Fibroblast of gingiva (primary cell): ENCODE measurements around the gene UGT1A8.
"Not testable (repeated sequence)": the region's sequence is repeated elsewhere in the genome, so short reads cannot be mapped to it uniquely, and the experiment has no call there.

Experiments used
- DNase-seq: peaks from one replicate; pipeline ENCODE4 v3.0.0-alpha.2; 2011; ENCODE audit warnings: low read depth

Gene UGT1A8

DNA sequence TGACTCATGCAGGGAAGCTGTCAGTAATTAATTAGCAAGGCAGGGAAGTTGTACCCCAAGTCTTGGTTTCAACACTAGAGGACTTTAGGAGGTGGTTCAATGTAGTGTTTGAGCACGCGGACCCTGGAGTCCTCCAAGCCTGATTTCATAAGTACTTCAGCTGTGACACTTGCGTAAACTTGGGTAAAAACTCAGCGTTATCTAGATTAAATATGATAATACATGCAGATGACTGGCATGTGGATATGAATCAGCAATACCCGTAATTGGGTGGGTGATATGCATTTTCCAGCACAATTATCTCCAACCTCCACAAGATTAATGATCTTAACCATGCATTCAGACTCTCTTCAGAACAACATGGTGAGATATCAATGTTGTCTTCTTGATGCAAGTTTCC lies 69.5 kb downstream of the UGT1A8 start:
- no peak for DNase-seq

DNA sequence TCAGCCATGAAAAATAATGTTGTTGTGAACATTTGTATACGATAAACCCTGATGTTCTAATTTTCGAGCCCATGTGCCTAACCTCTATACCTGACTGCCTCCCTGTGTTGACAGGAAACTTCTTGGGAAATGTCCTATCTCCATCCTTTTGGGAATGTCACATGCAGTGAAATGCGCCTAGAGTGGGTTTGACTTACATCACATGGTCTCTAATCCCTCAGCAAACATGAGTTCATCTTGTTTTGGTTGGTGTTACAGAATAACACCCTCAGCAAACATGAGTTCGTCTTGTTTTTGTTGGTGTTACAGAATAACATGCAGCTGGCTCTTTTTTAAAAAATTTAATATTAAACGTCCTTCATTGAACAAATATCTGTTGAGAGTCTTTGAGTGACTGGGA lies 70.9 kb downstream of the UGT1A8 start:
- no peak for DNase-seq

DNA sequence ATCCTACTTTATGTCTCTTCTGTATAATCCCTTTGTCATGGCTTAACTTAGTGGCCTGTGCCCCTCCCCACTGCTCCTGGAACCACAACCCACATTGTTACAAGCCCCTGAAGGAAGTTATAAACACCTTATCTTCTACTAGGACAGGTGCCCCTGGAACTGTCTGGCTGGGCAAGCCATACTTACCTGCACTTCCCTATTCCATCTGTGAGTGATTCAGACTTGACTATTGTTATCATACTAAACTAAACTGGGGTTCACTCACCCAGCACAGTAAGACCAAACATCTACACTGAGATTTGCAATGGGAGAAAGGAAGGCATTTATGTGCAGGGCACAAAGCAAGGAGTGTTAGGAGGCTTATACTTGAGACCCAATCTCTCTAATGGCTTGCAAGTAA lies 71.6 kb downstream of the UGT1A8 start:
- DNase-seq, result no peak

DNA sequence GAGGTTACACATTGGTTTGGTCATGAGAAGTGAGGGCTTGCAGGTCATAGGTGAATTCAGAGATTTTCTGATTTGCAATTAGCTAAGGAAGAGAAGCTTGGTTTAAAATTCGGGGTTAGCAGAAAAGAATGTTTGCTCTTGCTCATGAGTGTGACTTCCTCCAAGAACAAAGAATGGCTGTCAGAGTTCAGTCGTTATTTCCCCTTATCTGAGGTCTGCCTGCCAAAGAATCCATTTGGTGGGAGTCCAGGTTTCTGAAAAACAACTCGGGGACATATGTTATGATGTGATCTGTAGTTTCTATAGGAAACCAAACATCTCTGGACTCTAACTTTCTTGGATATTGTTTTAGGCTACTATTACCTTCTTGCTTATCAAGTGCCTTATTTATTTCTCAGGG lies 72.1 kb downstream of the UGT1A8 start:
- no peak for DNase-seq

DNA sequence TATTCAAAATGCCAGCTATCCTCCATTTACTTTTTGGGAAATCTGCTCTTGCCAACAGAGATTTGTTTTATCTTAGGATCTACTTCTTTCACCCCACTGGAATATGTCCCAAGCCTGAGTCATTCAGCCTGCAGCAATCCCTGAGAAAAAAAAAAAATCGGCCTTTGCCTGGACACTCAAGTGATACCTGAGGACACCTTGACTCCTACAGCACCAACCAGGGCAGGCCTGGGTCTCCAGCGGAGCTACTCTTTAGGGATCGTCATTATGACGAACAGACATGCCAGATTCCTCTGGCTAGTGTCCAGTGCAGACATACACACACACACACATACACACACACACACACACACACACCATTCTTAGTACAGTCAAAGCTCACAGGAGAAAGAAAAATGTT lies 73.0 kb downstream of the UGT1A8 start:
- DNase-seq, result no peak

DNA sequence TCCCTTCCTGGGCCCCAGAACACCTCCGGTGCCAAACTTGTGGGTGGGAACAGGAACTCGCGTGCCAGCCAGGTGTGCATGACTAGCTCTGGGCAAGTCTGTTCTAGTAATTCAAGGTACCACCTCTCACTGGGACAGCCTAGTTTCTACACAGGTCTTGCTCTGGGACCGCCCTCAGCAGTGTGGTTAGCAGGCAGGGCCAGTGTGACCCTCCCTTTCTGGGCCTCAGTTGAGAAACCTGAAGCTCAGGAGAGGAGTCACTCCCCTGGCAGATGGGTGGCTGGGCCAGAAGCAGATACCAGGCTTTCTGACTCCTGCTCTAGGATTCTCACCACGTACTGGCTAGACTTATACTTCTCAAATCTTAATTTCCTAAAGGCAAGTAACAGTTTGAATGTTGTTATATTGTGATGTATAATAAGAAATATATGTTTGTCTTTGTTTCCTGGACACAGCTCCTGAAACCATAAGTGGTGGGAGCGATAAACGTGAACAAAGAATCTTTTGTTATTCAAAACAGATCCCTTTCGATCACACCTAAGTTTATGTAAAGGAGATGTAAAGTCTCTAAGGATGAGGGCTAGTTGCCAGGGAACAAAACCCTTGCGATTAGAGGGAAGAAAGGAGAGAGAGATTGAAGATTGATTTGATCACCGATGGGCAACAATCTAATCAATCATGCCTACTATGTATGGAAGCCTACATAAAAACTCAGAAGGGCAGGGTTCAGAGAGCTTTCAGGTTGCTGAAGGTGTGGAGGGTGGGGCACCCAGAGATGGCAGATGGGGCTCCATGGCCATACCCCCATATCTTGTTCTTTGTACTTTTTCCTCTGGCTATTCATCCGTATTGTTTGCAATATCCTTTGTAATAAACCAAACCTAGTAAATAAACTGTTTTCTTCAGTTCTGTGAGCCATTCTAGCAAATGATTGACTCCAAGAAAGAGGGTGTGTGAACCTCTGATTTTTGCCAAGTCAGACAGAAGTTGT lies 74.3 kb downstream of the UGT1A8 start:
- DNase-seq, result no peak

DNA sequence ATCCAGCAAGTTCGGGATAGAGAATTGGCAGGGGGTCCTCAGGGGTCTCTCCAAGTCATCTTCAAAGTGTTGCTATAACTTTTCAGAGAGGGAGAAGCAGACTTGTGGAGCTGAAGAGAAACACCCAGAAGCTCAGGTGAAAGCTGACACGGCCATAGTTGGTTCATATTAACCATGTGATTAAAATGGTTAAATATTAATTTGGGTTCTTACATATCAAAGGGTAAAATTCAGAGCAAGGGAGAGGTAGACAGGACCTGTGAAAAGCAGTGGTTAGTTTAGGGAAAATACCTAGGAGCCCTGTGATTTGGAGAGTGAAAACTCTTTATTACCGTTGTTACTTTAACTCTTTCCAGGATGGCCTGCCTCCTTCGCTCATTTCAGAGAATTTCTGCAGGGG lies 75.2 kb downstream of the UGT1A8 start, which contains the start of gene UGT1A6:
UGT1A6 (plus strand) TSS at position 243 of the 400 bp plus-strand sequence; CDS start at position 358, 115 bp downstream.
- DNase-seq, result no peak

DNA sequence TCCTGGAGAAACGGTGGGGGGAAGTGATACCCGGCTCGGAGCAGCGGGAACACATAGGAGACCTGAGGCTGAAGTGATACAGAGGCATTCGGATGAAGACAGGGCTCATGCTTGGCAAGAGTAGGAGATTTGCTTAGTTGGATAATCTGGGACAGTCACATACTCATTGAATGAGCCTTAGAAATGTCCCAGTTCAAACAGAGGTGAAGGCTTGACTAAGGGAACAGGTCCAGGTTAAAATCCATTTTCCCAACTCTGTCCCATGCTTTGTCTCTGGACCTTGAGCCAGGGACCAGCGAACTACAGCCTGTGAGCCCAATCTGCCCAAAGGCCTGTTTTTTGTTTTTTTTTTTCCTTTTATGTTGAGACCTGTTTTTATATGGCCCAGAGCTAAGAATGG lies 76.5 kb downstream of the UGT1A8 start:
- no peak for DNase-seq

DNA sequence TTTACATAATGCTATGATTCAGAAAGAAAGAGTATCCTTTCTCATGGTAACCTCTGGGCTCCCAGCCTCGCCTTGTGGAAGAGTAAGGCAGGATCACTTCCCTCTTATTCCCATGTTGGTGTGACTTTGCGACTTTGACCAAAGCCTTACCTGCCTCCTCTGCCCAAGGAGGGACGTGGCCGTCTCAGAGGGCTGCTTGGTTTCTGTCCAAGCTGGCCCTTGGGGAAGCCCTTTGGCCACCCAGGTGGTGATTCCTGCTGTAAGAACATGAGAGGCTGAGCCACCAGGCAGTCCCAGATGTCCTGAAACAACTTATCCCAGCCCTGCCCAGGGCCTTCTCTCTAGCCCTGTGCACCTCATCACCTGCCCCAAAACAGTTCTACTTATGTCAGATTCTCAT lies 81.3 kb downstream of the UGT1A8 start:
- DNase-seq, result no peak

DNA sequence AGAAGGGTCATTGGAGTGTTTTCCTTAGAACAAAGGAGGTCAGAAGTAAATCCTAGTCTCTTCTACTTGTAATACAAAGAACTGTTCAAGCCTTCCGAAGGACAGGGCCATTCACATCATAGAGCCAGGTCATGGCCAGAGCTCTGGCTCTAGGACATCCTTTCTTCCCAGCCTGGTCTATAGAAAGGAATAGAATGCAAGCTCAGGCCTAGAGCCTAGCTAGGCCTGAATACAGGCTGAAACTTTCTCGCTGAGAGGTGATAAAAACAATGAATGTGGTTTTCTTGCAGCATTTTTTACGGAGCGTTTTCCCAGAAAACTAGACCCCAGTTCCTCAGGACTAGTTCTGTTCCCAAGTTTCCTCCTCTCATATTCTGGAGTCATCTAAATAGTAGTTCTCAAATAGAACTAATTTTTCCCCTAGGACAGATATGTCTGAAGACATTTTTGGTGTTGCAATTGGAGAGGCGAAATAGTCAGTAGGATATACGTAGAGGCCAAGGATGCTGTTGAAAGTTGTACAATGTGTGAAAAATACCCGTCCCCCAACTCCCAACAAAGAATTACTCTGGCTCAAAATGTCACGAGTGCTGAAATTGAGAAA lies 82.1 kb downstream of the UGT1A8 start:
- DNase-seq, result no peak

DNA sequence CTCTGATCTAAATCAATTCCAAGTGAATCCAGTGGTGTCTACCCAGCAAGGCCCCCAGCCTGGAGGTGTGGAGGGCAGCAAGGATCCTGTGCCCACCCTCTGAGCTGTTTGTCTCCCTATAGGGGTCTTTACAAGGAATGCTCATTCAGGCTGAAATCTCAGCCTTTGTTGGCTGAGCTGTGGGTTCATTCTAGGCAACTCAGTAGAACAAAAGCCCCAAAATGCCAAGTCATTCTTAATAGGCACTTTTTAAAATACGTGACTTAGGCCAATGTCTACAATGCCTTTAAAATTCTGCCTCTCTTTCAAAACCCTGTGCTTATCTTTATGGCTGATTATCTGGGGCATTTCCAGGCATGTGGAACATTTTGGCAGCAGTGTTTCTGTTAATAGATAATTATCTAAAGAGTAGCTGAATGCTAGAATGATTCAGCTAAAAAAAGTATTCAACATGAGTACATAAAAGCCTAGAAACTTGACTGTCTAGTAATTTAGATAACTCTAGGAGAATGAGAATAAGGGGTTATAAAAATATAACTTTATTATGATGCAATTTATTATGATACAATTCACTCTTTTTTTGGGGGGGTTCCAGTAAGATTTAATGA lies 82.7 kb downstream of the UGT1A8 start:
- DNase-seq, result no peak

DNA sequence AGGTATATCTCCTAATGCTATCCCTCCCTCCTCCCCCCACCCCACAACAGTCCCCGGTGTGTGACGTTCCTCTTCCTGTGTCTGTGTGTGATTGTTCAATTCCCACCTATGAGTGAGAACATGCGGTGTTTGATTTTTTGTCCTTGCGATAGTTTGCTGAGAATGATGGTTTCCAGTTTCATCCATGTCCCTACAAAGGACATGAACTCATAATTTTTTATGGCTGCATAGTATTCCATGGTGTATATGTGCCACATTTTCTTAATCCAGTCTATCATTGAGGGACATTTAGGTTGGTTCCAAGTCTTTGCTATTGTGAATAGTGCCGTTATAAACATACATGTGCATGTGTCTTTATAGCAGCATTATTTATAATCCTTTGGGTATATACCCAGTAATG lies 83.4 kb downstream of the UGT1A8 start:
- DNase-seq, result not testable (repeated sequence)

DNA sequence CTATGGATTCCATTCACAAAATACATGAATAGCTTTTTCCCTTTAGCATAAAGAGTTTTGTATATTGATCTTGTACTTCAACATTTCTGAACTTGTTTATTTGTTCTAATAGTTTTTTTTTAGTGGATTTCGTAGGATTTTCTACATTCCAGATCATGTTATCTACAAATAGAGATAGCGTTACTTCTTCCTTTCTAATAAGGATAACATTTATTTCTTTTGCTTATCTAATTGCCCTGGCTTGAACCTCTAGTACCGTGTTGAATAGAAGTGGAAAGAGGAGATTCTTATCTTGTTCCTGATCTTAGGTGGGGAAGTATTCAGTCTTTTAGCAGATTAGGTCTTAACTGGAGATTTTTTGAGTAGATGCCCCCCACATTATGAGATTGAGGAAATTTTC lies 84.8 kb downstream of the UGT1A8 start:
- no peak for DNase-seq

DNA sequence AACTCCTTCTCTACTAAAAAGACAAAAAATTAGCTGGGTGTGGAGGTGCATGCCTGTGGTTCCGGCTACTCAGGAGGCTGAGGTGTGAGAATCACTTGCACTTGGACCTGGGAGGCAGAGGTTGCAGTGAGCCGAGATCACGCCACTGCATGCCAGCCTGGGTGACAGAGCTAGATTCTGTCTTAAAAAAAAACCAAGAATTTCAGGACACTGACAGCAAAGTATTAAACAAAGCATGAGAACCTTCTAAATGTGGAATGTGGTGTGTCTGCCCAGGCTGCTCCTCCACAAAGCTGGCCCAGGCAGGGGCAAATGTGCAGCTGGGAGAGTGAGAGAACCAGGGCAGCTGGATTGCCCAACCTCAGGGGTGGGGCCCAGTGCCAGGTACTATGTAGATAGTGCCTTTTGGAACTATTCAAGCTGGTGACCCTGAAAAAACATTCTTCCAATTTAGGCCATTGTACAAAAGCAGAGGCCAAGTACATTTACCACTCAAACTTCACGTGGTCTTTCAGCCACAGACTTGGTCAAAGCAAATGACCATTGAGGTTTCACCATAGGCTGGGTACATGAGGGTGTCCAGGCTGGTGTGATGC lies 88.6 kb downstream of the UGT1A8 start:
- no peak for DNase-seq

DNA sequence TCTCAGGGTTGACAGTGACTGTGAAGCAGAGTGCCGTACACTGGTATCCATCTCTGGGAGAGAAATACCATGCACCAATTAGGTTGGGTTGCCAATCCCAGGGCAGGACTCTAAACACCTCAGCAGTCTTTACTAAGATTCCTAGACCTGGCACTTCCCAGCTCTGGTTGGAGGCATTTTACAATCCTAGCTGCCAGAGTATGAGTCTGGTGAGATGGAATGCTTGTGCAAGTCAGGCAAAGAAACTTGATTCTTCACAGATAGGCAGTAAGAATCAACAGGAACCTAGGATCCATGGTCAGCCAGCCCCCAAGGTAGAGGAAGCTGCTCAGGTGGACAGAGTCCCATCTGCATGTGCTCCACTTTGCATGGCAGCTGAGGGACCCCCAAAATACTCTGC lies 89.3 kb downstream of the UGT1A8 start:
- peak; percentile 8 for DNase-seq

DNA sequence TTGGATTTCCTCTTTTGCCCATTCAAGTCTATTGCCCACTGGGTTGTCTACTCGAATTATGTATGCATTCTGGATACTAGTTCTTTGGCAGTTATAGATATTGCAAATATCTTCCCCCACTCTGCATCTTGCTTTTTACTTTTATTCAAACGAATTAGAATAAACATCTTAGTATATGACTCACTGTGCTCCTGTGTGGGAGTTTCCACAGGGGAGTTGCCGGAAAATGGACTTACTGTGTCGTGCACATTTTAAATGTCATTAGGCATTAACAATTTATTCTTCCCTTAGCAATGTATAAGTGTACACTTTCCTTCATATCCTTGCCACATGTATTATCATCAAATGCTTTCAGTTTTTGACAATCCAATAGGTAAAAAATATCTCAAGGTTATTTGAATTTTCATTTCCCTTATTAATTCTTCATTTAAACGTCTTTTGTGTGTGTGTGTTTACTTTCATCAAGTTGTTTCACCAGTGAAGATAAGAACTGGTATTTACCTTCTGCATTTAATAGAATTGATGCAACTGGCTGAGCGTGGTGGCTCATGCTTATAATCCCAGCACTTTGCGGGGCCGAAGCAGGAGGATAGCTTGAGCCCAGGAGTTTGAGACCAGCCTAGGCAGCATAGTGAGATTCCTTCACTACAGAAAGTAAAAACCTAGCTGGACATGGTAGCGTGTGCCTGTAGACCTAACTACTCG lies 90.7 kb downstream of the UGT1A8 start:
- DNase-seq, result no peak

DNA sequence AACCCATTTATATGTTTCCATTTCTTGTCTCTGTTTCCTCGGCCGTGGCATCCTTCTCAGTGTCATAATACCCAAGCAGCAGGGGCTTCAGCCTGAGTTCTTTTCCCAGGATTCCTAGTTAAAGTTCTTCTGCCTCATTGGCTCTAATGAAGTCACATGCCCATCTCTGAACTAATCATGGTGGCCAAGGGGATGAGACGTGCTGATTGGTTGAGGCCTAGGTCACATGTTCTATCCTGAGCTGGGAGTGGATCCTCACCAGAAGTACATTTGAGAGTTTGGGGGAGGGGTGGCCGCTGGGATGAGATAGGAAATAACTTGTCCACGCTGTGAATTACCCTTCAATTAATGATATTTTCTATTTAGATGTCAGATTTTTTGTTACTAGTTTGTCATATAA lies 91.5 kb downstream of the UGT1A8 start:
- DNase-seq, result no peak

DNA sequence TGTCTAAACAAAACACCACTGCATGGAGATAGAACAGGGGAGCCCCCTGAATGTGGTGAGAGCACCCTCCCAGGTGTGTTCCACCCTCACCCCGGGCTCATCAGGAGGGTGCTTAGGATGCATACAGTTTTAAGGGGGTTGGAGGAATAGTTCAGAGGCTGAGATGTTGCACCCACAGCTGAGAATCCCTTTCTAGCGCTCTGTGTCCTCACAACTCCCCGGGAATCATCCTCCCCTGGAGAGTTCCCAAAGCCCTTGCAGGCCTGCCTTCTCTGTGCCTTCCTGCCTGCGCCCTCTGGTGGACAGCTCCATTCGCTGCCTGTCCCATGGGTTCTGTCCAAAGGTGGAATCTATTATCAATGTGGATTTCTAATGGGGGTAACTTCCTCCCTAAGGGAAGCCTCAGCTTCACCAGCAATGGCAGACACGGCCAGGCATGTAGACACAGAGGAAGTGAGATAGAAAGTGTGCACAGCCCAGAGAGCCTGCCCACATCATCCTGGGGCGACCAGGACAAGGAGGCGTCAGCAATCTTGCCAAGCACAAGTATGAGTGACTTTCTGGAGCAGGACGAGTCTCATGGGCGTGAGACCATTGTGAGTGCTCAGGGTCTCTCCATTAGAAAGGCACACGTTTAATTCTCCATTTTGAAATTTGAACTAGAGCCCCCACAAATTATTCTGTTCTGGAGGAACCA lies 94.0 kb downstream of the UGT1A8 start:
- DNase-seq, result peak; percentile 68

DNA sequence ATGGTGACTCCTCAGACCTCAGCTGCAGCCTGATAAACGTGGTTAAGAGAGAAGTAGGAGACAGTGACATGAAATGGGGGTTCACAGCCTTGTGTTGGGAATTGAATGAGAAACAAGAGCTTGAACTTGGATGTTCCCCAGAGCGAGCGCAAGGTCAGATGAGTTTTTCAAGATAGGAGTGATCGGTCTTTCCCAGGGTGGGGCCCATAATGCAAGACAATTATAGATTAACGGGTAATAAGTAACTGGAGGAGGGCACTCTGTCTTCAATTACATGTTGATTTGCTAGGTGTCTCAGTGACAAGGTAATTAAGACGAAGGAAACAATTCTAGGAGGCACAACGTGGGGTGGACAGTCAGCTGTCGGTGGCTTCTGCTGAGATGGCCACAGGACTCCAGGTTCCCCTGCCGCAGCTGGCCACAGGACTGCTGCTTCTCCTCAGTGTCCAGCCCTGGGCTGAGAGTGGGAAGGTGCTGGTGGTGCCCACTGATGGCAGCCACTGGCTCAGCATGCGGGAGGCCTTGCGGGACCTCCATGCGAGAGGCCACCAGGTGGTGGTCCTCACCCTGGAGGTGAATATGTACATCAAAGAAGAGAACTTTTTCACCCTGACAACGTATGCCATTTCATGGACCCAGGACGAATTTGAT lies 95.3 kb downstream of the UGT1A8 start, which contains the start of gene UGT1A5:
UGT1A5 (plus strand) TSS at position 297 of the 651 bp plus-strand sequence; CDS start at position 382, 85 bp downstream.
- no peak for DNase-seq

DNA sequence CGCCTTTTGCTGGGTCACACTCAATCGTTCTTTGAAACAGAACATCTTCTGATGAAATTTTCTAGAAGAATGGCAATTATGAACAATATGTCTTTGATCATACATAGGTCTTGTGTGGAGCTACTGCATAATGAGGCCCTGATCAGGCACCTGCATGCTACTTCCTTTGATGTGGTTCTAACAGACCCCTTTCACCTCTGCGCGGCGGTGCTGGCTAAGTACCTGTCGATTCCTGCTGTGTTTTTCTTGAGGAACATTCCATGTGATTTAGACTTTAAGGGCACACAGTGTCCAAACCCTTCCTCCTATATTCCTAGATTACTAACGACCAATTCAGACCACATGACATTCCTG lies 95.8 kb downstream of the UGT1A8 start:
- DNase-seq, result no peak

DNA sequence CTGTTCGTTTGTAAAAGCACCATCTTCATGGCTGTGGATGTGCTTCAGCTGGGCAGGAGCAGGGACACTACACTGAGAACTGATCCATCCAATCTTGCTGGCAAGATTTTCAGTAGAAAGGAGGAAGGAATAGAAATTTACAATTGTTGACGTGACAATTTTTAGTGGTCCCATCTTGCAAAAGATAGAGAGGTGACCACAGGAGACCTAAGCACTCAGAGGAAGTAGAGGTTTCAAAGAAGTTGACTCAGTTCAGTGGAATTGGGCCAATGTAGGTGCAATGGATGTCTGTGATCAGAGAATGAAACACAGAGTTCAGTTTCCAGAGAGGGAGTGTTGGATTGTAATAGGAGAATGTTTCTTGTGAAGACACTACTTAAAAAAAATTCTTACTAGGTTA lies 96.7 kb downstream of the UGT1A8 start:
- DNase-seq, result no peak
